Fibroblast of pulmonary artery (primary cell): ENCODE data around the gene CUL7.

Source experiments
- DNase-seq: peaks from one replicate; pipeline ENCODE4 v3.0.0-alpha.2; 2010; ENCODE audit warnings: low read depth
- H3K4me3 ChIP-seq: replicated peaks from 2 replicates; pipeline ENCODE4 v1.5.1; 2011; ENCODE audit warnings: low read depth, mild to moderate bottlenecking, control low read depth, low read length, moderate library complexity
- TF ChIP-seq, protein P1 (sequence below): IDR thresholded peaks from 2 replicates; pipeline ENCODE4 v1.5.1; 2011; ENCODE audit warnings: mild to moderate bottlenecking, control low read depth, low read length, inconsistent platforms; ENCODE audit errors: missing control alignments

CUL7 gene

GRCh38 chr6:43053545-43054205, at the start of gene CUL7:
Gene CUL7 (minus strand): TSS chr6:43053851. CDS start chr6:43052788, 1,063 bp downstream.
- TF ChIP-seq, protein P1, sequence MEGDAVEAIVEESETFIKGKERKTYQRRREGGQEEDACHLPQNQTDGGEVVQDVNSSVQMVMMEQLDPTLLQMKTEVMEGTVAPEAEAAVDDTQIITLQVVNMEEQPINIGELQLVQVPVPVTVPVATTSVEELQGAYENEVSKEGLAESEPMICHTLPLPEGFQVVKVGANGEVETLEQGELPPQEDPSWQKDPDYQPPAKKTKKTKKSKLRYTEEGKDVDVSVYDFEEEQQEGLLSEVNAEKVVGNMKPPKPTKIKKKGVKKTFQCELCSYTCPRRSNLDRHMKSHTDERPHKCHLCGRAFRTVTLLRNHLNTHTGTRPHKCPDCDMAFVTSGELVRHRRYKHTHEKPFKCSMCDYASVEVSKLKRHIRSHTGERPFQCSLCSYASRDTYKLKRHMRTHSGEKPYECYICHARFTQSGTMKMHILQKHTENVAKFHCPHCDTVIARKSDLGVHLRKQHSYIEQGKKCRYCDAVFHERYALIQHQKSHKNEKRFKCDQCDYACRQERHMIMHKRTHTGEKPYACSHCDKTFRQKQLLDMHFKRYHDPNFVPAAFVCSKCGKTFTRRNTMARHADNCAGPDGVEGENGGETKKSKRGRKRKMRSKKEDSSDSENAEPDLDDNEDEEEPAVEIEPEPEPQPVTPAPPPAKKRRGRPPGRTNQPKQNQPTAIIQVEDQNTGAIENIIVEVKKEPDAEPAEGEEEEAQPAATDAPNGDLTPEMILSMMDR: no peak
- H3K4me3 ChIP-seq: peak within 1 kb of the TSS; percentile 82
- DNase-seq: peak; percentile 96

GRCh38 chr6:43101497-43101896, 47.8 kb upstream of the CUL7 start:
- no peak overlapping the region for H3K4me3 ChIP-seq
- no peak for DNase-seq
- TF ChIP-seq, protein P1: no peak

DNA sequence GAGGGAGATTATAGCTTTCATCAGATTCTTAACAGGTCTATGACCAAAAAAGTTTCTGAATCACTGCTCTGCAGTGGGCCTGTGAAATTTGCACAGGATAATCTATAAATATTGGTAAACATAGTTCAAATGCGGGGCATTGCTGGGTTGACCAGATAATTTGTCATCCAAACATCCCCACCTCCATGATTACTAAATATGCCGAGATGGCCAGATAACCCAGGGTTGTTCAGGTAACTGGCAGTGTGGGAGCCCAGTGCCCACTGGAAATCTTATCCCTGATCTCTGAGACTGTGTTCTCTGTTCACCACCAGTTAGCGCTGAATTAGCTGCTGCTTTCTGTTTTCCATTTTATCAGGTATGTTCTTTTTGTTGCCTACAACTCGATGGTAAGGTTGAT, 43.9 kb upstream of the CUL7 start:
- DNase-seq: no peak
- TF ChIP-seq, protein P1: no peak
- no peak overlapping the region for H3K4me3 ChIP-seq

DNA sequence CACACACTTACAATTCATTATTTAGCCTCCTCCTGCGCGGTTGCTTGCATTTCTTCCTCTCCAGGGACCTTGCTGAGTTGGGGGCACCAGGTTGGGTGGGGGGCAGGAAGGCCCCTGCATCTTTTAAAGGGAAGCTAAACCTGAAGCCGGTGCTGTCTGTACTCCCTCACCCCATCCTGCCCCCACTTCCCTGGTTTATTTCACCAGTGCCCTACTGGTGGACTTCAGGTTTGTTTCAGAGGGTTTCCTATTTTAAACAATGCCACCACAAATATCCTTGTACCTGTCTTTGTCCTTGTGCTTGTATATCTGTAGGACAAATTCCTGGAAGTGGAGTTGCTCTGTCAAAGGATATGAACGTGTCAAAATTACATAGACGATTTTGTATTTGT, 43.4 kb upstream of the CUL7 start:
- no peak for DNase-seq
- no peak overlapping the region for H3K4me3 ChIP-seq
- TF ChIP-seq, protein P1: peak; percentile 9

DNA sequence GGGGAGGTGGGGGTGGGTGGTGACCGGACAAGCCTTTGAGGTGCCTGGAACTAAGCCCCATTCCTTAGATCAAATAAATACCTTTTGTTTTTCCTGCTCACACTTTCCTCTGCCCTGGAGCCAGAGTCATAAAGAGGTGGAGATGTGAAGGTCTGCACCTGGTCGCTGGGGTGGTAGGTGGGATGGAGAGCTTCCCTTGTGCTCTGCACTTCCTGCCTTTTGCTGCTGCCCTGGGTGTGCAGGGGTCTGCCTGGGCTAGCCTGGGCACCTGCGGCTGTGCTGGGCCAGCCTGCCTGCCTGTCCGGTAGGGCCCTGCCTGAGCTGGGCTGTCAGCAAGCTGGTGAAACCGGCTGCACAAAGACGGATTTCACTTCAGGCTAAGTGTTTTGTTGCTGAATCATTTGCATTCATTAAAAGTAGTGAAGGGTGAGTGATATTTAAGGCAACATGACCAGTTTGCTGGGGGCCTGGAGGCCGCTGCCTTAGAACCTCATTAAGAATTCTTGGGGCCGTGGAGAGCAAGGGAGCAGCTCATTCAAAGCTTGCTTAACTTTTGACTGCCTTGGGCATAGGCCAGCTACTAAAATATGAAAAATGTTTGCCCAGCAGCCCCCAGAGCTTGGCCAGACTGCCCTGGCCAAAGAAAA, 42.9 kb upstream of the CUL7 start:
- TF ChIP-seq, protein P1: no peak
- peak; percentile 73 for DNase-seq
- H3K4me3 ChIP-seq: no peak overlapping the region

DNA sequence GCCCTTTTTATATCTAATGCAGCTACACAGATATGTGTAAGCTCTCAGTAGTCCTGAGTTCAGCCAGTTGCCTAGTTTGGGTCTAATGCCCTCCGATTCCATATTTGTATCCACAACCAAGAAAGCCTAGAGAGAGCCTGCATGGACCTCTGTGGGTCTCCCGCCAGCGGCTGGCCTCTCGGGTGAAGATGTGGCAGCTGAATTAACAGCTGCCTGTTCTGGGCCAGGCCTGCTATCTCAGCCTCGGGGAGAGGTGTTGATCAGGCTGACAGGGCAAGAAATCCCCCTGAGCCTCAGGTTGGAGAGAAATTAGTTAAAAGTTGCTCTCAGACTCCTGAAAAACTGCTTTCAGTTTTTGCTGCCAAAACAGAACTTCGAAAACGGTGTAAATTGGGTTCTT, 42.3 kb upstream of the CUL7 start:
- H3K4me3 ChIP-seq: no peak overlapping the region

More for the DNA sequence above, 42.3 kb upstream of the CUL7 start:
- DNase-seq: no peak
- TF ChIP-seq, protein P1: no peak
